ENCODE measurements around the gene BNIP3. TPM values are rescaled to one million over a fixed set of nuclear protein-coding genes. Genes with fewer than 3 reads are reported as not detected.

BNIP3 gene
- total RNA-seq, 1 donor from 2014 or later: 112 TPM

- Histone ChIP-seq H3K9me3 (ENCODE audit: insufficient read depth, low read depth, low read length) (no peaks in the 10 kb centered on the region), H2AFZ (ENCODE audit: low read depth, low read length) (no peak overlapping the region), H3K36me3 (ENCODE audit: insufficient read depth, low read length) (peaks cover 21% of the 10 kb centered on the region), H3K79me2 (ENCODE audit: insufficient read depth, low read length) (peaks cover 33% of the 10 kb centered on the region), H3K27ac (ENCODE audit: low read depth, low read length) (no peak overlapping the region), H3K4me1 (ENCODE audit: insufficient read depth, low read length) (peaks cover 24% of the 10 kb centered on the region), H3K9ac (ENCODE audit: low read length) (no peak overlapping the region), H3K27me3 (ENCODE audit: insufficient read depth, low read length) (no peaks in the 10 kb centered on the region), H4K20me1 (ENCODE audit: insufficient read depth, low read length) (peaks cover 14% of the 10 kb centered on the region), H3K4me2 (ENCODE audit: low read length) (no peak overlapping the region), H3K4me3 (ENCODE audit: insufficient read depth, low read depth, low read length) (no peak overlapping the region)
- no peaks in the 10 kb centered on the region for H3K9me3 Mint-ChIP-seq (ENCODE audit: unreplicated experiment)
- H3K27me3 Mint-ChIP-seq (ENCODE audit: low read depth, unreplicated experiment): no peaks in the 10 kb centered on the region
- DNase-seq (ENCODE audit: low read depth) (no peak), FAIRE-seq (no peak)
- no peak overlapping the region for H3K27ac Mint-ChIP-seq (ENCODE audit: unreplicated experiment)
- peaks cover 21% of the 10 kb centered on the region for H3K4me1 Mint-ChIP-seq (ENCODE audit: low read depth, unreplicated experiment)
- no peak for TF ChIP-seq CTCF (IDR thresholded peaks at IDR 0.05; ENCODE audit: insufficient read depth, low read depth, low read length)
- TF ChIP-seq EZH2 (IDR thresholded peaks at IDR 0.05; ENCODE audit: insufficient read depth, low read length): no peak
- H3K36me3 Mint-ChIP-seq (ENCODE audit: low read depth, unreplicated experiment): peaks cover 31% of the 10 kb centered on the region
- H3K4me3 Mint-ChIP-seq (ENCODE audit: unreplicated experiment): no peak overlapping the region
Measured at GRCh38 chr10:131942455-131942854, 39.3 kb downstream of the BNIP3 start.

GRCh38 chr10:131938681-131939080 is 43.0 kb downstream of the BNIP3 start:
- no peak overlapping the region for H3K27ac Mint-ChIP-seq (ENCODE audit: unreplicated experiment)
- no peak for FAIRE-seq

More at GRCh38 chr10:131938681-131939080, 43.0 kb downstream of the BNIP3 start:
- H3K4me3 Mint-ChIP-seq (ENCODE audit: unreplicated experiment): no peak overlapping the region
- peaks cover 20% of the 10 kb centered on the region for H3K36me3 Mint-ChIP-seq (ENCODE audit: low read depth, unreplicated experiment)
- Histone ChIP-seq H3K9ac (ENCODE audit: low read length) (no peak overlapping the region), H3K27me3 (ENCODE audit: insufficient read depth, low read length) (no peaks in the 10 kb centered on the region), H3K36me3 (ENCODE audit: insufficient read depth, low read length) (peaks cover 19% of the 10 kb centered on the region), H3K79me2 (ENCODE audit: insufficient read depth, low read length) (peaks cover 70% of the 10 kb centered on the region), H3K4me1 (ENCODE audit: insufficient read depth, low read length) (no peaks in the 10 kb centered on the region), H3K27ac (ENCODE audit: low read depth, low read length) (no peak overlapping the region), H2AFZ (ENCODE audit: low read depth, low read length) (no peak overlapping the region), H3K4me2 (ENCODE audit: low read length) (no peak overlapping the region), H4K20me1 (ENCODE audit: insufficient read depth, low read length) (peaks cover 39% of the 10 kb centered on the region), H3K9me3 (ENCODE audit: insufficient read depth, low read depth, low read length) (no peaks in the 10 kb centered on the region), H3K4me3 (ENCODE audit: insufficient read depth, low read depth, low read length) (no peak overlapping the region)
- H3K4me1 Mint-ChIP-seq (ENCODE audit: low read depth, unreplicated experiment): peaks cover 7% of the 10 kb centered on the region
- peaks cover under 1% of the 10 kb centered on the region for H3K9me3 Mint-ChIP-seq (ENCODE audit: unreplicated experiment)
- no peak for TF ChIP-seq EZH2 (IDR thresholded peaks at IDR 0.05; ENCODE audit: insufficient read depth, low read length)
- TF ChIP-seq CTCF (IDR thresholded peaks at IDR 0.05; ENCODE audit: insufficient read depth, low read depth, low read length): no peak
- no peak for DNase-seq (ENCODE audit: low read depth)
- H3K27me3 Mint-ChIP-seq (ENCODE audit: low read depth, unreplicated experiment): no peaks in the 10 kb centered on the region

Data from astrocyte (in vitro differentiated cells and primary cell).